Measurements from ENCODE around the gene VAMP5.

DNA sequence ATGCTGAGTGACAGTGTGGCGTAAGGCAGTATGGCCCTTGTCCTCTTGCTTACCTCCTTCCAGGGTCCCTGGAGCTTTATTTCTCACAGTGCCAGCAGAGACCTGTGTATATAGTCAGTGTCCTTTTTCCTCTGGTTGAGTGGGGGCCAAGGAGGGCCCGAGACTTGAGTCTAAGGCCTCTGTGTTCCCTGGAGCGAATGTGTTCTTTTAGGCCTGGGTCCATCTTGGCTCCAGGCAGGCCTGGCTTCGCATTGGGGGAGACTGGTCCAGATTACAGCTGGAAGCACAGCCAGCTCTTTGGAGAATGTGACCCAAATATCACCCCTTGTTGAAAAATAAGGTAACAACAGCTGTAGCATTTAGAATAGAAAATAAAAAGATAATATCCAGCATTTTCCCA is 5.0 kb downstream of the VAMP5 start:
- TF ChIP-seq EZH2phosphoT487 (IDR thresholded peaks at IDR 0.05; ENCODE audit: borderline replicate concordance): no peak
- TF ChIP-seq, protein P1, sequence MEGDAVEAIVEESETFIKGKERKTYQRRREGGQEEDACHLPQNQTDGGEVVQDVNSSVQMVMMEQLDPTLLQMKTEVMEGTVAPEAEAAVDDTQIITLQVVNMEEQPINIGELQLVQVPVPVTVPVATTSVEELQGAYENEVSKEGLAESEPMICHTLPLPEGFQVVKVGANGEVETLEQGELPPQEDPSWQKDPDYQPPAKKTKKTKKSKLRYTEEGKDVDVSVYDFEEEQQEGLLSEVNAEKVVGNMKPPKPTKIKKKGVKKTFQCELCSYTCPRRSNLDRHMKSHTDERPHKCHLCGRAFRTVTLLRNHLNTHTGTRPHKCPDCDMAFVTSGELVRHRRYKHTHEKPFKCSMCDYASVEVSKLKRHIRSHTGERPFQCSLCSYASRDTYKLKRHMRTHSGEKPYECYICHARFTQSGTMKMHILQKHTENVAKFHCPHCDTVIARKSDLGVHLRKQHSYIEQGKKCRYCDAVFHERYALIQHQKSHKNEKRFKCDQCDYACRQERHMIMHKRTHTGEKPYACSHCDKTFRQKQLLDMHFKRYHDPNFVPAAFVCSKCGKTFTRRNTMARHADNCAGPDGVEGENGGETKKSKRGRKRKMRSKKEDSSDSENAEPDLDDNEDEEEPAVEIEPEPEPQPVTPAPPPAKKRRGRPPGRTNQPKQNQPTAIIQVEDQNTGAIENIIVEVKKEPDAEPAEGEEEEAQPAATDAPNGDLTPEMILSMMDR (conservative IDR thresholded peaks at IDR 0.05; ENCODE audit: low read length): no peak
